ENCODE data around the gene SNCAIP.

SNCAIP gene

DNA sequence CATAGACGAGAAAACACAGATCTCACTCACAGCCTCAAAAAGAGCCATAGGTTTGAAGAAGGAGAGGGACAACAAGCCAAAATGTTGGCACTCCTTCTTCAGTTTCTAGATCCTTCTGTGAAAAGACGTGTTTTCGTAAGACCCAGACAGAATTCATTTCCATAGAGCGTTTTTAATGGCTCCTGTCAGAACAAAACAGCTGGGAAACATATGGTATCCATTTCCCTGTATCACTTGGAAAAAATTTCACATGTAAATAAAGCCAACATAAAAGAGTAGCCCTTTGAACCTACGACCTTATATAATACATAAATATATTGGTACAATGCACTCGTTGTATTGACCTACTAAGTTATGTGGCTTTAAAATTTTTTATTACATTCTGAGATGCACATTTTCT is 108.1 kb downstream of the SNCAIP start:
- no peak for TF ChIP-seq CTCF (conservative IDR thresholded peaks at IDR 0.05)
- no peak overlapping the region for H3K27ac ChIP-seq

DNA sequence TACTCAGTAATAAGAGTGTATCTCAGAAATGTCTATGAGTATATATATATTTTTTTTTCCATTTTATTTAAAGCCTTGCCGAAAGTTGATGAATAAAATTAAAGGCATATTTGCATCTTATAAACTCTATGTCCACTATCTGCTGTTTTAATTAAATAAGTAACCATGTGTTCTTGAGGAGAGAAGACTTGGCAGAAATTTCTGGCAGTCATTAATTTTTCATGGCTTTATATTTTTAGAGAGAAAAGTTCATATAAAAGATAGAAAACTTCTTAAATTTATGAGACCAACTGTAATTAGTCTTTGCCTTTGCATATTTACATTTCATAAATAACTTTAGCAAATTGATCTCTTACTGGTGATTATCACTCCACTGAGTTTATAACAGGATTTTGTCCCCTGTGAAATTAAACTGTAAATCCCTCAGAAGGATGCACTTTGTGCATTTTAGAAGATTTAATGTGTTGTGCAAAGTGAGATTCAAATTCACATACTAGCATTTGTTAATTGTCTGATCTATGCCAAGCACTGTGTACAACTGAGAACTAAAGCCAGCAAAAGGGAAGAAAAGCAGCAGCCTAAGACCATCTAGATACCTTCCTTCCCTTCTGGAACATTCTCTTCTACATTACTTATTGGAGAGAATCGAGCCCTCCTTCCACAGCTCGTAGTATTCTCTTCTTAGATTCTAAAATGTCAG is 108.7 kb downstream of the SNCAIP start:
- no peak overlapping the region for H3K27ac ChIP-seq
- TF ChIP-seq CTCF (conservative IDR thresholded peaks at IDR 0.05), result no peak

DNA sequence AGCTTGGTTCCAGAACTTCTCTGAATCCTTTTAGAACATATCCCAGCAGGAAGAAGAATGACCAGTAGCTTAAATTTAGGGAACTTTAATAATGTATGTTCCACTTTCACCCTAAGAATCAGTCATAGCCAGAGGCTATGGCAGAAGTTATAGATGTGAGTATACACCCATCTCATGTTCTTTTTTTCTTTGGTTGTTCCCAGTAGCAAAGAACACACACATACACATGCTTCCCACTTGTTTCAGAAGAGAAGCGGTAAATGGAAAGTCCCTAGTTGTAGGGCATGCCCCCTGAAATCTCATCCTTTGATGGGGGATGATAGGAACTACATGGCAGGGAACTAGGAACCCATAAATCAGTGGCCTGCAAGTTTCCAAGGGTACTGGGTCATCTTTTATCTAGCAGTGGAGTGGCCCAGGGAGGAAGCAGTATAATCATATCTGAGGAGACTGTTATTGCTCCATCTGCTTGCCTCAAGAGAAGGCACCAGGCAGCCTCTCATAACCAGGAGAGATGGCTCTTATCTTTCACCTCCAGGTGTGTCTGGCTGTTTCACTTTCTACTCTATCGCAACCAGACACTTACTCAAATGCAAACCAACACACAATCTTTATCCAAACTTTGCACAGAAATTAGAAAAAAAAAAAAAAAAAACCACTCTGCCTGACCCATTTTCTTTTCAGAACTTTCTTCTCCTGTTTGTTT is 109.5 kb downstream of the SNCAIP start:
- TF ChIP-seq CTCF (conservative IDR thresholded peaks at IDR 0.05), result no peak
- no peak overlapping the region for H3K27ac ChIP-seq

GRCh38 chr5:122423221-122423620 is 111.2 kb downstream of the SNCAIP start:
- no peak for TF ChIP-seq CTCF (conservative IDR thresholded peaks at IDR 0.05)

GRCh38 chr5:122424132-122424531 is 112.1 kb downstream of the SNCAIP start:
- H3K27ac ChIP-seq, result no peak overlapping the region
- no peak for TF ChIP-seq CTCF (conservative IDR thresholded peaks at IDR 0.05)

More at GRCh38 chr5:122423221-122423620, 111.2 kb downstream of the SNCAIP start:
- H3K27ac ChIP-seq, result no peak overlapping the region

DNA sequence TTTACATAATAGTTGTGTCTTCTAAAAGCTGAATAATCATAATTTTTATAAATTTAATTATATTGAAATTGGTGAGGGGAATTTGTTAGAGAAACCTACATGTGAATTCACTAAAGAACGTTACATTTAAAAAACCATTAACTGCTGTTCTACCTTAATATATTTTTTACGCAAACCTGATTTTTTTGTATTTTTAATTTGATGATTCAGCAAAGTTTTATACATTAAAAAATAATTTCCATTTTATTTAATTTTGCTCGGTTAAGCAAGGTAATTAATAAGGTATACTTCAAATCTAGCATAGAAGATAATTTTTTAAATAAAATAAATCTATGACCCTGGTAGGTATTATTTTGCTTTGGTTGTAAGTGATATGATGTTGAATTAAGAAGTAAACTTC is 114.3 kb downstream of the SNCAIP start:
- no peak for TF ChIP-seq CTCF (conservative IDR thresholded peaks at IDR 0.05)
- H3K27ac ChIP-seq, result no peak overlapping the region

DNA sequence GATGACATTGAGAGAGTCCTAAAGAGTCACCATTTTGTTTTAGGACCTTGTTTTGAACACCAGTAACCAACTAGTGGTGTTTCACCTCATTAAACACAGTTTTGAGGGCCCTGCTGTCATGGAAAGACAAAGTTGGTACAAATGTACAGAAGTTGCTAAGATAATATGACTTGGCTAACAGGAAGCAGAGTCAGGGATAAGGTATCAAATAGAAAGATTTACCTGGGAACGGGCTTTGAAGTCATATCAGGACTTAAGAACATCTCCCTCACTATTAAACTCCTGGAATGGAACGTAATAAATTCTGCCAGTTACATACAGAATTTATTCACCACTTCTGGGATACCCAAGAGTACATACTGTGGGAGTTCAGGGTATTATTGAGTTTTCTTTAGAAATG is 115.6 kb downstream of the SNCAIP start:
- no peak overlapping the region for H3K27ac ChIP-seq
- no peak for TF ChIP-seq CTCF (conservative IDR thresholded peaks at IDR 0.05)
